ENCODE data around the gene PLPP1.

DNA sequence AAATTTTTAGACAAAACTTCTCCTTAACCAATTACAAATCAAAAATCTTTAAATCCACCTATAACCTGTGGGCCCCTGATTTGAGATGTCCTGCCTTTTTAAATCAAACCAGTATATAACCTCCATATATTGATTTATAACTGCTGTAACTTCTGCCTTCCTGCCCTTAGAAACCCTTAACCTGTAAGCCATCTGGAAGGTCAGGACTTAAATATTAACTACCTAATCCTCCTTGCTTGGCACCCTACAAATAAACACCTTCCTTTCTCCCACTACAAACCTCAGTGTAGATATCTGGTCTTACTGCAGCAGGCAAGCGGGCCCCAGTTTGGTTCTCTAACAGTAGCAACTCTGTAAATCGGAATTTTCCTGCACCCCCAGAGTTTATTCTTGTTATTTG, 143.1 kb downstream of the PLPP1 start:
- TF ChIP-seq CTCF (IDR thresholded peaks at IDR 0.05; ENCODE audit: insufficient read depth, low read length): no peak
- no peak for TF ChIP-seq POLR2AphosphoS5 (IDR thresholded peaks at IDR 0.05; ENCODE audit: low read depth)
- TF ChIP-seq REST (IDR thresholded peaks at IDR 0.05; ENCODE audit: insufficient replicate concordance, low read depth): no peak
